ENCODE measurements around the gene LRRC63.

LRRC63 gene

DNA sequence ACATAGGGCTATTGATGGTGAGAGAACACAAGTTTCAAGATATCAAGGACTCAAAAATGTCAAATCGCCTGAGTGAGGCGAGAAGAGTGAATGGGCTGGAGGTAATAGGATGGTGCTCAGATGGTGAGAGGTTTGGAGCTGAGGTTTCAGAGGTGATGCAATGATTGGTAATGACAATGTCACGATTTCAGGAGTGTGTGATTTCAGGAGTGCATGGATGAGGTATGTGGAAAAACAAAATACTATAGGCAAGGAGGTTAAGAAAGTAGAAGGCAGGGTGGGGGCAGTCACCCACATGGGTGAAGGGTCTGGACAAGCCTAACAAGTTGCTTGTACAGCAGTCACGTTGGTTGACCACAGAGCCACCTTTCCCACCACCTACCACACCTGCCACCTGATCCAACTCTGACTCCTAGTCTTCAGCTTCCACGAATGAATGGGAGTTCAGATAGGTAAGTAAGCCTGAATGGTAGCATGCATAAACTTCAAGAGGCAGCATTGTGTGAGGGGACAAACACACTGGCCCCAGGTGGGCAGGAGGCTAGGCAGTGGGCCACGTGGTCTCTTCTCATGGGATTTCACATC, 103.9 kb downstream of the LRRC63 start:
- H3K36me3 ChIP-seq (ENCODE audit: control insufficient read depth in 1 of 2, insufficient read depth in 2 of 2, low read length in 2 of 2), result no peaks in the 10 kb centered on the region
- H3K4me1 ChIP-seq (ENCODE audit: control insufficient read depth in 1 of 2, insufficient read depth in 2 of 2, low read length in 2 of 2), result no peaks in the 10 kb centered on the region
- no peak overlapping the region for H3K9ac ChIP-seq (ENCODE audit: low read depth in 1 of 2, low read length in 2 of 2)
- no peak overlapping the region for H3K27ac ChIP-seq (ENCODE audit: low read depth, low read length)
- H3K9me3 ChIP-seq (ENCODE audit: control insufficient read depth in 1 of 2, low read length in 2 of 2), result no peaks in the 10 kb centered on the region
- no peak overlapping the region for H3K4me3 ChIP-seq (ENCODE audit: low read depth in 1 of 2, low read length in 2 of 2)
- H3K27me3 ChIP-seq (ENCODE audit: control insufficient read depth in 1 of 2, insufficient read depth in 2 of 2, low read length in 2 of 2), result no peaks in the 10 kb centered on the region

DNA sequence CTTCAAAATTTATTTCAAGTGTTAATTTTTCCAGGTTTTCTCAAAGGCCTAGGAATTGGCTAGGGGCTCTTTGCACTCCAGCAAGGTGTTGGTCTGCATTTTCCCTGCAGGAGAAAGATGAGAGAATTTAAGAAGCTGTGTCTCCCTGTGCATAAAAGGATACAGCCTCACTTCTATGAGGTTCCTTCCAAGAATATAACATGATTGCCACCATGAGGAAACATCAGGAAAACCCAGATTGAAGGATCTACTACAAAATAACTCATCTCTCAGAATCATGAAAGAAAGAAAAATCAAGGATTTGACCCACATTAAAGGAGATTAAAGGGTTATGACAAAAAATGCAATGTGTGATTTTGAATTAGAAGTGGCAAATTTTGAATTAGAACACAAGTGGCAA, 105.4 kb downstream of the LRRC63 start:
- Histone ChIP-seq H3K36me3 (ENCODE audit: control insufficient read depth in 1 of 2, insufficient read depth in 2 of 2, low read length in 2 of 2) (no peaks in the 10 kb centered on the region), H3K4me3 (ENCODE audit: low read depth in 1 of 2, low read length in 2 of 2) (no peak overlapping the region), H3K4me1 (ENCODE audit: control insufficient read depth in 1 of 2, insufficient read depth in 2 of 2, low read length in 2 of 2) (no peaks in the 10 kb centered on the region), H3K9ac (ENCODE audit: low read depth in 1 of 2, low read length in 2 of 2) (no peak overlapping the region), H3K27ac (ENCODE audit: low read depth, low read length) (no peak overlapping the region), H3K27me3 (ENCODE audit: control insufficient read depth in 1 of 2, insufficient read depth in 2 of 2, low read length in 2 of 2) (no peaks in the 10 kb centered on the region), H3K9me3 (ENCODE audit: control insufficient read depth in 1 of 2, low read length in 2 of 2) (no peaks in the 10 kb centered on the region)

DNA sequence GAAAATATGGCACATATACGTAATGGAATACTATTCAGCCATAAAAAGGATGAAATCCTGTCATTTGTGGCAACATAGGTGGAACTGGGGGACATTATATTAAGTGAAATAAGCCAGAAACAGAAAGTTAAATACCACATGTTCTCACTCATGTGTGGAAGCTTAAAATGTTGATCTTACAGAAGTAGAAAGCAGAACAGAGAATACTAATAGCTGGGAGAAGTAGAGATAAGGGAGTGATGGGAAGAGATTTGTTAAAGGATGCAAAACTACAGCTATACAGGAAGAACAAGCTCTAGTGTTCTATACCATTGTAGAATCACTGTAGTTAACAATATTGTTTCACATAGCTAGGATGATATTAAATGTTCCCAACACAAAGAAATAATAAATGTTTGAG, 107.3 kb downstream of the LRRC63 start:
- H3K9me3 ChIP-seq (ENCODE audit: control insufficient read depth in 1 of 2, low read length in 2 of 2), result no peaks in the 10 kb centered on the region
- no peaks in the 10 kb centered on the region for H3K4me1 ChIP-seq (ENCODE audit: control insufficient read depth in 1 of 2, insufficient read depth in 2 of 2, low read length in 2 of 2)
- H3K4me3 ChIP-seq (ENCODE audit: low read depth in 1 of 2, low read length in 2 of 2), result no peak overlapping the region
- no peaks in the 10 kb centered on the region for H3K27me3 ChIP-seq (ENCODE audit: control insufficient read depth in 1 of 2, insufficient read depth in 2 of 2, low read length in 2 of 2)
- H3K27ac ChIP-seq (ENCODE audit: low read depth, low read length), result no peak overlapping the region
- H3K36me3 ChIP-seq (ENCODE audit: control insufficient read depth in 1 of 2, insufficient read depth in 2 of 2, low read length in 2 of 2), result no peaks in the 10 kb centered on the region
- H3K9ac ChIP-seq (ENCODE audit: low read depth in 1 of 2, low read length in 2 of 2), result no peak overlapping the region

DNA sequence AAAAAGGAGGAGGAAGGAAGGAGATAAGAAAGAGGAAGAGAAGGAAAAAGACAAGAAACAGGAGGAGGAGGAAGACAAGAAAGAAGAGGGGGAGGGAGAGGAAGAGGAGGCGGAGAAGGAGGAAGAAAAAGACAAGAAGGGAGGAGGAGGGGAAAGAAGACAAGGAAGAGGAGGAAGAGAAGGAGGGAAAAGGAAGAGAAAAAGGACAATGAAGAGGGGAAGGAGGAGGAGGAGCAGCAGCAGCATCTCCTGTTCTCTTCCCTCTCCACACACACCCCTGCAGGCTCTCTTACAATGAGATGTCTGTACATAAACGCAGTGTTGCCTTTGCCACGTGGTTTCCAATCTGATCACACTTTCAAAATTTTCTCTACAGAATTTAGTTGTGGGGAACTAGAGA, 108.7 kb downstream of the LRRC63 start:
- Histone ChIP-seq H3K9ac (ENCODE audit: low read depth in 1 of 2, low read length in 2 of 2) (no peak overlapping the region), H3K36me3 (ENCODE audit: control insufficient read depth in 1 of 2, insufficient read depth in 2 of 2, low read length in 2 of 2) (no peaks in the 10 kb centered on the region)

DNA sequence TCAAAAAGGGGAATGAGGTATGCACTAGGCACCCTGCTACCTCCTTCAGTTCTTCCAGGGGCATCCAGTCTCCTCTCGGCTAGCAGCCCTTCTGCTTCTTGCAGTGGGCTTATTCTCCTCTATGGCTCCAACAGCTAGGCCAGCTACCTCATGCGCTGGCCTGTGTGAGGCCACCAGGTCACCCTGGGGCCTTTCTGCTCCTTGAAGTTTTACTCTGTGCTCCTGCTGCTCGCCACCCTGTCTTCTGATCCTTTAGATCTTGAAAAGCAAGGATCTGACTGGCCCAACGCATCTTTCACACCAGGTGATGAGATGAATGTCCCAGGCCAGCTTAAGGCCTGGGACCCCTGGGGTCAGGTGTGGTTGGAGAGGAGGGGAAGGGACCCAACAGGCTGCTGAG, 109.1 kb downstream of the LRRC63 start:
- Histone ChIP-seq H3K9me3 (ENCODE audit: control insufficient read depth in 1 of 2, low read length in 2 of 2) (no peaks in the 10 kb centered on the region), H3K36me3 (ENCODE audit: control insufficient read depth in 1 of 2, insufficient read depth in 2 of 2, low read length in 2 of 2) (no peaks in the 10 kb centered on the region), H3K4me1 (ENCODE audit: control insufficient read depth in 1 of 2, insufficient read depth in 2 of 2, low read length in 2 of 2) (no peaks in the 10 kb centered on the region), H3K27ac (ENCODE audit: low read depth, low read length) (no peak overlapping the region), H3K9ac (ENCODE audit: low read depth in 1 of 2, low read length in 2 of 2) (no peak overlapping the region), H3K27me3 (ENCODE audit: control insufficient read depth in 1 of 2, insufficient read depth in 2 of 2, low read length in 2 of 2) (no peaks in the 10 kb centered on the region), H3K4me3 (ENCODE audit: low read depth in 1 of 2, low read length in 2 of 2) (no peak overlapping the region)

More for the DNA sequence above, 108.7 kb downstream of the LRRC63 start:
- H3K4me3 ChIP-seq (ENCODE audit: low read depth in 1 of 2, low read length in 2 of 2), result no peak overlapping the region
- H3K27ac ChIP-seq (ENCODE audit: low read depth, low read length), result no peak overlapping the region
- H3K4me1 ChIP-seq (ENCODE audit: control insufficient read depth in 1 of 2, insufficient read depth in 2 of 2, low read length in 2 of 2), result no peaks in the 10 kb centered on the region
- no peaks in the 10 kb centered on the region for H3K27me3 ChIP-seq (ENCODE audit: control insufficient read depth in 1 of 2, insufficient read depth in 2 of 2, low read length in 2 of 2)
- no peaks in the 10 kb centered on the region for H3K9me3 ChIP-seq (ENCODE audit: control insufficient read depth in 1 of 2, low read length in 2 of 2)

DNA sequence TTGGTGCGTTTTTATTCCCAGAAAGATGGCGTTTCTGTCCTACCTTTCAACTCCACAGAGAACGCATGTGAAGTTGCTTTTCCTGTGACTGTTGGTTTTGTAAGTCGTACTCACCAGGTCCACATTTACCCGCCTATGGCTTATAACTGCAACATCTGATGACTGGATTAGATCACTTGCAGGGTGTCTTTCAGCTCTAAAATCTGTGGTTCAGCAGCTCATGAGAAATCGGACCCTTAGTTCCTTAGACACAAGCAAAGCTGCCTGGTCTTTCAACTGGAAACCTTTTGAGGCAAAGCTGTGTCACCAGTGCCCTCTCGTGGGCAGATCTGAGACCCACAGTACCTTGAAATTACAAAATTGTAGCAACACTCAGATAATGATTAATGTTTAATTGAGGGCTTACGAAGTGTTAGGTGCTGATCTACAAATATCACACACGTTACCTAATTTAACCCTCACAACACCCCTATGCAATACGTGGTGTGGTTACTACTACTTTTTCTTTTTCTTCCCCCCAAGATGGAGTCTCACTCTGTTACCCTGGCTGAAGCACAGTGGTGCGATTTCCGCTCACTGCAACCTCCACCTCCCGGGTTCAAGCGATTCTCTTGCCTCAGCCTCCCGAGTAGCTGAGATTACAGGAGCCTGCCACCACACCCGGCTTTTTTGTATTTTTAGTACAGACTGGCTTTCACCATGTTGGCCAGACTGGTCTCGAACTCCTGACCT, 109.9 kb downstream of the LRRC63 start:
- H3K4me1 ChIP-seq (ENCODE audit: control insufficient read depth in 1 of 2, insufficient read depth in 2 of 2, low read length in 2 of 2), result no peaks in the 10 kb centered on the region
- no peak overlapping the region for H3K4me3 ChIP-seq (ENCODE audit: low read depth in 1 of 2, low read length in 2 of 2)
- no peaks in the 10 kb centered on the region for H3K36me3 ChIP-seq (ENCODE audit: control insufficient read depth in 1 of 2, insufficient read depth in 2 of 2, low read length in 2 of 2)
- no peak overlapping the region for H3K9ac ChIP-seq (ENCODE audit: low read depth in 1 of 2, low read length in 2 of 2)
- no peak overlapping the region for H3K27ac ChIP-seq (ENCODE audit: low read depth, low read length)
- no peaks in the 10 kb centered on the region for H3K9me3 ChIP-seq (ENCODE audit: control insufficient read depth in 1 of 2, low read length in 2 of 2)
- no peaks in the 10 kb centered on the region for H3K27me3 ChIP-seq (ENCODE audit: control insufficient read depth in 1 of 2, insufficient read depth in 2 of 2, low read length in 2 of 2)

DNA sequence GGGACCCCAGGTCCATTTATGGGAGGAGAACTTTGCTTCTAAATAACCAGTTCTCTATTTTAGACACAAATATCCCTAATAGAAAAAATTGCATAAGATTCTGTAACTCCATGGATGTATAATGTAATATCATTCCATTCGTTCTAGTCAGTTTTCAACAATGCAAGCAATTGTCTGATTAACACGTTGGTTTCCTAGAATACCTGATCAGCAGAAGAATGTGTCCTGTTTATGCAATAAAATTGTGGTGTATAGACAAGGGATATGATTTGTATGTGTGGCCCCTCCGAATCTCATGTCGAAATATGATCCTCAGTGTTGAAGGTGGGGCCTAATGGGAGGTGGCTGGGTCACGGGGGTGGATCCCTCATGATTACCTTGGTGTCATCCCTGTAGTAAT, 113.2 kb downstream of the LRRC63 start:
- Histone ChIP-seq H3K9me3 (ENCODE audit: control insufficient read depth in 1 of 2, low read length in 2 of 2) (no peaks in the 10 kb centered on the region), H3K36me3 (ENCODE audit: control insufficient read depth in 1 of 2, insufficient read depth in 2 of 2, low read length in 2 of 2) (no peaks in the 10 kb centered on the region), H3K4me3 (ENCODE audit: low read depth in 1 of 2, low read length in 2 of 2) (no peak overlapping the region), H3K27ac (ENCODE audit: low read depth, low read length) (no peak overlapping the region), H3K9ac (ENCODE audit: low read depth in 1 of 2, low read length in 2 of 2) (no peak overlapping the region), H3K4me1 (ENCODE audit: control insufficient read depth in 1 of 2, insufficient read depth in 2 of 2, low read length in 2 of 2) (no peaks in the 10 kb centered on the region), H3K27me3 (ENCODE audit: control insufficient read depth in 1 of 2, insufficient read depth in 2 of 2, low read length in 2 of 2) (no peaks in the 10 kb centered on the region)
